Measurements from ENCODE around the gene MCOLN1.

DNA sequence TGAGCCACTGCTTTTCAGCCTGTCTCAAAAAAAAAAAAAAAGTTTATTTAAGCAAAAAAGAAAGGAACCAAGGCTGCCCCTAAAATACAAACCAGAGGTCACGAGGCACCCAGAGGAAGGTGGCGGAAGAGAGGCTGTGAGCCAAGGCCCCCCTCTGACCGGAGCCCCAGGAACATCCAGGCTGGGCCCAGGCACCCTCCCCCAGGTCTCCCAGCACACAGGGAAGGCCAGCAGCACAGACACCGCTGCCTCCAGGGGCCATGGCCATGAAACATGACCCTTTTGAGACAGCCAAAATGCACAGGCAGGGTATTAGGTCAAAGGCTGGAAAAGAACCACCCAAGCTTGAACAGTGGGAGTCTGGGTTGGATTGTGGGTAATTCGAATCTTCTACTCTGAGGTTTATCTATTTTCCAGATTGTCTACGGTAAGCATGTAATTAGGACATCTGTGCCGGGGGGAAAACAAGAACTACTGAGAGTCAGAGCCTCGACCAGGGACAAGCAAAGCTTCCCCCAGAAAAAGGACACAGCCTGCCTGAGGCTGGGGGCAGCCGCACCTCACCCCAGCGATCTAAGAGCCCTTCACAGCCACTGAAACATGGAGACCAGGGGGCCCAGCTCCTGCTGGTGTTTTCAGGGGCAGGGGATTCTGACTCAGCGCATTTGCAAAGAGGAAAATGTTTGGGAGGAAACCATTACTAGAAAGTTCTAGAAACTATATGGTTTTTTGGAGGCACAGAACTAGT, 42.0 kb upstream of the MCOLN1 start:
- TF ChIP-seq, protein P1, sequence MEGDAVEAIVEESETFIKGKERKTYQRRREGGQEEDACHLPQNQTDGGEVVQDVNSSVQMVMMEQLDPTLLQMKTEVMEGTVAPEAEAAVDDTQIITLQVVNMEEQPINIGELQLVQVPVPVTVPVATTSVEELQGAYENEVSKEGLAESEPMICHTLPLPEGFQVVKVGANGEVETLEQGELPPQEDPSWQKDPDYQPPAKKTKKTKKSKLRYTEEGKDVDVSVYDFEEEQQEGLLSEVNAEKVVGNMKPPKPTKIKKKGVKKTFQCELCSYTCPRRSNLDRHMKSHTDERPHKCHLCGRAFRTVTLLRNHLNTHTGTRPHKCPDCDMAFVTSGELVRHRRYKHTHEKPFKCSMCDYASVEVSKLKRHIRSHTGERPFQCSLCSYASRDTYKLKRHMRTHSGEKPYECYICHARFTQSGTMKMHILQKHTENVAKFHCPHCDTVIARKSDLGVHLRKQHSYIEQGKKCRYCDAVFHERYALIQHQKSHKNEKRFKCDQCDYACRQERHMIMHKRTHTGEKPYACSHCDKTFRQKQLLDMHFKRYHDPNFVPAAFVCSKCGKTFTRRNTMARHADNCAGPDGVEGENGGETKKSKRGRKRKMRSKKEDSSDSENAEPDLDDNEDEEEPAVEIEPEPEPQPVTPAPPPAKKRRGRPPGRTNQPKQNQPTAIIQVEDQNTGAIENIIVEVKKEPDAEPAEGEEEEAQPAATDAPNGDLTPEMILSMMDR (IDR thresholded peaks at IDR 0.05), result no peak
- no peak for TF ChIP-seq POLR2A (IDR thresholded peaks at IDR 0.05)
